Stimulated activated CD8-positive, alpha-beta memory T cell treated with anti-CD3 and anti-CD28 coated beads, Interleukin-15, amount 100 ng/mL, for 4 hours (primary cell): ENCODE measurements around the gene IGDCC3.

Experiments used
- DNase-seq, 2 donors: peaks; one replicate each; pipeline ENCODE4 v3.0.0-alpha.2; 2020; ENCODE audit warnings: low read depth in 2 of 2

Gene IGDCC3

GRCh38 chr15:65388306-65389080 is 10.7 kb upstream of the IGDCC3 start:
- no peak for DNase-seq

- DNase-seq = no peak
Observed at GRCh38 chr15:65386886-65387285, 9.1 kb upstream of the IGDCC3 start.

GRCh38 chr15:65386376-65386775 is 8.6 kb upstream of the IGDCC3 start:
- DNase-seq = no peak

GRCh38 chr15:65385870-65386258 is 8.1 kb upstream of the IGDCC3 start:
- no peak for DNase-seq

- peak; percentile 59 to 60 for DNase-seq
Observed at GRCh38 chr15:65384895-65385869, 7.4 kb upstream of the IGDCC3 start.

- DNase-seq = no peak
Observed at GRCh38 chr15:65384505-65384894, 6.7 kb upstream of the IGDCC3 start.

- DNase-seq = no peak
Observed at GRCh38 chr15:65383991-65384390, 6.2 kb upstream of the IGDCC3 start.

GRCh38 chr15:65383456-65383855 is 5.7 kb upstream of the IGDCC3 start:
- DNase-seq = no peak

GRCh38 chr15:65382921-65383320 is 5.1 kb upstream of the IGDCC3 start:
- no peak for DNase-seq

GRCh38 chr15:65382146-65382491 is 4.3 kb upstream of the IGDCC3 start:
- DNase-seq = no peak

GRCh38 chr15:65381445-65382145 is 3.8 kb upstream of the IGDCC3 start:
- no peak for DNase-seq

- no peak for DNase-seq
Observed at GRCh38 chr15:65379986-65380385, 2.2 kb upstream of the IGDCC3 start.

- DNase-seq = no peak
Observed at GRCh38 chr15:65377105-65377975, 462 bp downstream of the IGDCC3 start.

- DNase-seq = no peak
Observed at GRCh38 chr15:65376767-65377104, 1.1 kb downstream of the IGDCC3 start.

GRCh38 chr15:65375871-65376607 is 1.8 kb downstream of the IGDCC3 start:
- no peak for DNase-seq

GRCh38 chr15:65374821-65375401 is 2.9 kb downstream of the IGDCC3 start:
- DNase-seq = no peak

GRCh38 chr15:65374334-65374733 is 3.5 kb downstream of the IGDCC3 start:
- no peak for DNase-seq

GRCh38 chr15:65373163-65373651 is 4.6 kb downstream of the IGDCC3 start:
- DNase-seq = no peak

GRCh38 chr15:65372787-65373067 is 5.1 kb downstream of the IGDCC3 start:
- no peak for DNase-seq
